Forelimb muscle (tissue), 1 donor: ENCODE results near the gene CAMK2A. TPM values are rescaled to one million over a fixed set of nuclear protein-coding genes. Genes with fewer than 3 reads are reported as not detected.

Experiments
- DNase-seq: peaks from one replicate; pipeline ENCODE4 v3.0.0-alpha.2; 2013; ENCODE audit warnings: low read depth
- polyA plus RNA-seq: library from polyadenylated mRNA; unstranded; fragments of 120-200 nt; gene quantifications from one replicate; pipeline ENCODE4 v1.2.1, GENCODE V29; 2013; ENCODE audit not compliant: insufficient read length

The CAMK2A gene
- polyA plus RNA-seq, 1 donor: 96.2 TPM

DNA sequence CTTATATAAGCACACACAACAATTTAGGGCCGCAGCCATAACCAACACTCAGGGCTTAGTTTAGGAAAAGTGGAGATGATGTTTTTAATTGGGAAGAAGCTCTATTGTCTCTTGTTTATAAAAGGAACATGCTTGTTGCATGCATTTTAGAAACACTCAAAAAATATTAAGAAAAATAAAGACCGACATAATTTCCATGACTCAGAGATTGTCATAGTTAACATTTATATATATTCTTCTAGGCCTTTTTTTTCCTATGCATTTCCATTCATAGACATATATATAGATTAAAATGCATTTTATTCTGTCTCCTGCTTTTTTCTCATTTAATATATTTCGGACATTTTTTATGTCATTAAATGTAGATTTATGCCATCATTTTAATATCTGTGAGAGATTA, 26.7 kb upstream of the CAMK2A start:
- no peak for DNase-seq

DNA sequence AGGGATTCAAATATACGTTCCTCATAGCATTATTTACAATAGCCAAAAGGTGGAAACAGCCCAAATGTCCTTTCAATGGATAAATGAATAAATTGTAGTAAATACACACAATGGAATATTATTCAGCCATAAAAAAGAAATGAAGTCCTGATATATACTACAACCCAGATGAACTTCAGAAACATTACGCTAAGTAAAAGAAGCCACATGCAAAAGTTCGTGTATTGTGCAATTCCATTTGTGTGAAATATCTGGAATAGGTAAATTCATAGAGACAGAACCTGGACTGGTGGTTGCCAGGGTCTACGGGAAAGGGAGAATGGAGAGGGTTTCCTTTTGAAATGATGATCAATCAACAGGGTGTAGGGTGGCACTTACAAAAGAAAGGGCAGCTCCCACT, 25.7 kb upstream of the CAMK2A start:
- no peak for DNase-seq

DNA sequence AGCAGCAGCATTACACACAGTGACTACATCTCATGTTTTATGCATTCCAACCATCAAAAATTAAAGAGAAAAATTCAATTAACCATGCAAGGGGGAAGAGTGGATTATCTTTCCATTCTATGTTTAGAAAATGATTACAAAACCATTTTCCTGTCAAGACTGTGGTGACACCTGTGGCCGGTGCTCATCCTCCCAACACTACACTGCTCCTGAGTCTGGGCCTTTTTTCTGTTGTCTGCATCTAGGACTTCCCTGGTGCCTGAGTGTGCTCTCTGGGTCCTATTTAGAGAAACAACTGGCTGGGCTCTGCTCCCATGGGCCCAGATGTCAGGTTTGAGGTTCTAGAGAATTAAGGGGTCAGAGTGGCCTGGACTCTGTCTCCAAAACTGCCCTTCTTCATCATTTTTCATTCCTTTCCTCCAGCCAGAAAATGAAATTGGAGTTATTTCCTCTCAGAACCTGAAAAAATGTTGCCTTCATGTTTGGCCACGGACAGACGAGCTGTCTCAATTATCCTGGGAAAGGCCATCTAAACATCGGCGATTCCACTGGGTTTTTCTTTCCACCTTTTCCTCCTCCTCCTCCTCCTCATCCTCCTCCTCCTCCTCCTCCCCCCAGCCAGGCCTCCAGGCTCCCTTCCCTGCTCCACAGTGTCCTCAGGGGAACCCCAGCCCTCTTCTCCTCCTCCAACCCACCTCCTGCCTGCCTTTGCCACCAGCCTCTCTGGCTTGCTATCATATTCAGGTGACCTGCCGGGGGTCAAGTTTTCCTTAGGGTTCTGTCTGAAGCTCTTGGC, 24.5 kb upstream of the CAMK2A start:
- no peak for DNase-seq

DNA sequence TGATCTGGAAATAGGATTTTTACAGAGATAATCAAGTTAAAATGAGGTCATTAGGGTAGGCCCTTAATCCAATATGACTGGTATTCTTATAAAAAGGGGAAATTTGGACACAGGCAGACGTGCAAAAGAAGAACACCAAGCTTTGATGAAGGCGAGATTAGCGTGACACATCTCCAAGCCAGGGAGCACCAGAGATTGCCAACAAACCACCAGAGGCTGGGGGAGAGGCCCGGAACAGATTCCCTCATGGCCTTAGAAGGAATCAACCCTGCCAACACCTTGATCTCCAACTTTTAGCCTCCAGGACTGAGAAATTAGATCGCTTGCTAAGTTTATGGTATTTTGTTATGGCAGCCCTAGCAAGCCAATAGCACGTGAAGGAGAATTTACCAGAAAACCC, 23.9 kb upstream of the CAMK2A start:
- no peak for DNase-seq

DNA sequence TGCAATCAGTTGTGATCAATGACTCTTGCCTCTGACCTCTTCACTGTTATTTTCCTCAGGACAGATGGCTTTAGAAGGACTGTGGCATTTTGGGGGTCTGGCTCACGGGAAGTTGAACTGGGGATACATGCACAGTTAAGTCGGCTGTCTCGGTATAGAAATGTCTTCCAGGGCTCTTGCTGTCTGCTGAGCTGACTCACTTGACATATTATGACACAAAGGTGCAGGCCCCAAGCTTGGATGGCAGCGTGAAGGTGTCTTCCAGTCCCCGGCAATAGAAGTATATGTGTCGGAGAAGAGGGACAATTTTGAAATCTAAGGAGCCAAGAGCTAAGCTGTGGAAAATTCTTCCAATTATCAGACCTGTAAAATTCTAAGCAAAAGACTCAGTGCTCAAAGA, 22.9 kb upstream of the CAMK2A start:
- DNase-seq: no peak

DNA sequence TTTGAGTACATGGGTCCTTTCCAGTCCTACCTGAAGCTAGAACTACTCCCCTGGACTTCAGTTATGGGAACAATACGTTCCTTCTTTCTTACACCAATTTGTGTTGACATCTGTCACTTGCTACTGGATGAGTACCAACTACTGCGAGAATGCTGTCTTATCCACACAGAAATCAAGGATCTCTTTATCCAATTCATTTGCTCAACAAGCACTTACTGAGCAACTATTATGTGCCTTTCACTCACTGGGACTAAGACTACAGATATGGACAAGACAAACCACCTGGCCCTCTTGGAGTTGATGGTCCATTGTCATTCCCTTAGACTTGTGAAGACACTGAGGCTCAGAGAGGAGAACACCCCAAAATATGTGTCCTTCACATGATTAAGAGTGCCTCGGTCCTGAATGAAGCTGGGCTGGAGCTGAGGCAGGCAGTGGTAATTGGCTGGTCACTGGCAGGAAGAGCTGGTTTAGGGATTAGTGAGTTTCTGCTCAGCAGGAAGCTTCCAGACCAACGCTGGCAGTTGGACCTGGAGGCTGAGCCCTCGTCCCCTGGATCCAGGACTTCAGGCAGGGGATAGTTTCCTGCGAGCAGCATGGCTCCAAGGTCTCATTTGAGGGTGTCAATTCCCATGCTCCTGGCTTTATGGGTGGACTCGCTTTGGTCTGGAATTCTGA, 21.6 kb upstream of the CAMK2A start:
- no peak for DNase-seq

DNA sequence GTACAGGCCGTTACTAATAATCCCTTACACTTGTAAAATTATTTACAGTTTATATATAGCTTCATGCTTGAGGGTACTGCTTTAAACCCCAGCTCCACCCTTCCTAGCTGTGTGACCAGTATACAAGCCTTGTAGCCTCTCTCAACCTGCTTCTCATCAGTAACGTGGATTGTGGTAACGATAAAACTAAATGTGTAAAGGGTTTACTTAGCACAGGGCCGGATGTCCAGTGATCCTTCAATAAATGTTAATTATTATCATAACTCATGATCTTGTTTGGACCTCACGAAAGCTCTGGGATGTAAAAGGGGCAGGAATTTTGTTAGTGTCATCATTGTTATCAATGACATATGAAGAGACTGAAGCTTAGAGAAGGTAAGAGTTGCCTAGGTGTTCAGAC, 20.7 kb upstream of the CAMK2A start:
- no peak for DNase-seq

DNA sequence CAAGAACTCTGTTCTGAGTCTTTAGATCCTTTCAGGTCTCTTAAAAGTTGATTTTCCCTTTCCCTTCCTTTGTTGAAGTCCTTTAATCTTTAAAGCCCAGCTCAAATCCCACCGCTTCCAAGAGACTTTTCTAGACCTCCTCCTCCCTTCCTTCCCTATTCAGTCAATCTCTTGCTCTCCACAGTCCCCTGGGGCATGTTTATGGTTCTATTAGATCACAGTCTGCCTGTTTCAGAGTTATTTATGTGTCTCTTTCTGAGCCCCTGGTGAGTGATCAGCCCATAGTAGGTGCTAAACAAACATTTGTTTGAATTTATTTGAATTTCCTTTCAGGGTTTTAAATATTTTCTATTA, 20.3 kb upstream of the CAMK2A start:
- DNase-seq: no peak

DNA sequence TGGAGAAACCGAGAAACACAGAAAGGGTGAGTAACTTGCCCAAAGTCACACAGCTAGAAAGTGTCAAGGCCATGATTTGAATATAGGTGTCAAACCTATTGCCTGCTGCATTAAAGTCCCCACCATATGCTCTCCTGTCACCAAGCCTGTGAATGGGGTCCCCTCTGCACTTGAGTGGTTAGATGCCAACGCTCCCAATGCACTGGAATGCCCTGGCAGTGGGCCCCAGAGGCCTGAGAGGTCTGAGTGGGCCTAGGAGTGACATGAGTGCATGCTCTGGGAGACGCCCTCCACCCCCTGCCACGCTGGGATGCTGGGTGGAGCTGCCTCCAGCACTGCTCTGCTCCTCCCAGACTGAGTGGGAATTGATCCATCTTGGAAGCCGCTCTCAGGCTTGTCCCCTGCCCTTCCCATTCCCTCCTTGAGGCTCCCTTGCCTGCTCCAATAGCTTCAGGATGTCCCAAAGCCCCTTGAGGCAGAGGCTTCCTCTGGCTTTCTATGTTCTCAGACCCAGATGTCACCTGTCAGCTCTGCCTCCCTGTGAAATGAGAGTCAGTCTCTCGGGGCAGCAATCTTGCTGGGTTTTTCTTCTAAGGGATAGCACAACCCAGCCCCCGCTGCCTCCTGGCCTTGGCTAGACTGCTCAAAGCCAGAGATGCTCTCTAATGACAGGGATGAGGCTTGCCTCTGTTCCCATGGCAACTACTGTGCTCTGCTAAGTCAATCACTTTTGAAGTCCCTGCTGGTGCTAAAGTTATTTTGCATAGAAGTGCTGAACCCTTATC, 19.7 kb upstream of the CAMK2A start:
- DNase-seq: no peak

DNA sequence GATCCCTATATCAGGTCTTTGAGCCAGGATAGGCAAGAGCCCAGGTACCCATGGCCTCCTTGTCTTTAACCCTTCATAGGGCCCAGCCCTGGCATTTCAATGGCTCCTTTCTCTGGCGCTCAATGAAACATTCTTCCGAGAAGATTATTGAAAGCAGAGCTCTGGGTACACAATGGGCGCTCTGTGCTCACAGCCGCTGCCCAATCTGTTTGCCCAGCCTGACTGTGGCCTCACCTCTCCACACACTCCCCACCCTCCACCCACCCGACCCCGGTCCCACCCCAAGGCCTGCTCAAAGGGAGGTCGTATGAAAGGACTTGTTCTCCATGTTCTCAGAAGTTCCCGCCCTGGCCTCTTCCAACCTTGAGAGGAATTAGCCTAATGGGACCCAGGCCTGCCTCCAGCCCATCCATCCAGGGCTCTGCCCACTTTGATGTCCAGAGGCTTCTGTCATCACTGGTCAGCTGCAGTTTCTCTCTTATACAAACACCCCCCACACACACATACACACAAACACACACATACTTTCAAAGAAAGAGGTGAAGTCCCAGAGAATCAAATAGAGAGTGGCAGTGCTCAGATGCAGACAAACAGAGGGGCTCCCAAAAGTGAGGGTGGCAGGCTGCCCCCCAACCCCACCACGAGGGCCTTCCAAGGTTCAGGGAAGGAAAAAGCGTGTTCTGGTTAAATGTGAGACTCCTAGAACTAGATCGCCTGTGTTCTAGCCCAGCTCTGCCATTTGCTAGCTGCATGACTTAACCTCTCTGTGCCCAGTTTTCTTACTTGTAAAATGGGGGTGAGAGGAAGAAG, 18.2 kb upstream of the CAMK2A start:
- no peak for DNase-seq

DNA sequence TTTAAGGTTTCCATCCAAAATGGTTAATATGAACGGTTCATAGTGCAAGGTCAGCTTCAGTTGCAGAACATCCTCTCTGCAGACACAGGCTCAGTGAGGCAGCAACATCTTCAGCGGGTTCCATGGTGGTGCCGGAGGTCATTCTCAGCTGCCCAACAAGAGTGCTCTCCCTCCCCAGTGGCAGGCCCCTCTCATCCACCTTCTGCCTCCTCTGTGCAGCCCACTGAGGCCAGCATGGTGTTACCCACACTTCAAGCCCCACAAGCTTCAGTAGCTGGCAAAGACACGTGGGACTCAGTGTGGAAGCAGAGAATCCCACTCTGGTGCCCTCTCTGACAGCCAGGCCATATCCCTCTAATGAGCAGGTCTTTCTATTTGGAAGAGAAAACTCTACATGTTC, 17.2 kb upstream of the CAMK2A start:
- no peak for DNase-seq

DNA sequence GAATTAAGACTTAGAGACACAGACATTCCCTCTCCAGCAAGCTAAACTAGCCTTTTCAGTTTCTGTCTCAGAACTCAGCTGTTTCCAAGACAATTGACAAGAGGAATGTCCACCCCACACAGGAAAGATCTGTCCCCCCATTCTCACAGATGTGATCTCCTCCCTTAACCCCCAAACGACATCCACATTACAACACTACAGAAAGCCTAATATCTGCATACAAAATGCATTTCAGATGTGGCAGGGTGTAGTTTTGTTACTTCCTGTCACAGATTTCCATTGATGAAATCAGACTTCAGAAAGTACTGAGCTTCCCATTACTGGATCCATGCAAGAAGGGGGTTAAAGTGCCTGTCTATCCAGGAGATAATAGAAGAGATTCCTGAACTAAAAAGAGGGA, 16.0 kb upstream of the CAMK2A start:
- DNase-seq: no peak

DNA sequence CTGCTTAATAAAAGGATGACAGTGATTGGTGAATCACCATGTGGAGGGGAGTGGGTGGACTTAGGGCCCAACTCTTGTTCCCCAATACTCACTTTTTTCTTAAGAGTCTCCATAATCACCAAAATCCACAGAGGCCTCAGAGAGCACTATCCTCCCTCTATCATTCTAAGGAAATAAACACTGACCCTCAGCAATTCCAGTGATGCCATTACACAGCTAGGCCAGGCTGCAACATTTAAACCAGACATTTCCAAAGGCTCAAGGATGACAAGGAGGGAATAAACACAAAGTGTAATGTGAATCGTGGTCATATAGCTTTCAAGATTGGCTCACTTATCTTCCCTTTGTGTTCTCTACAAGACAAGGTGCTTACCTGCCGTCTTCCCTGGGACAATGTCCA, 15.5 kb upstream of the CAMK2A start:
- DNase-seq: no peak

DNA sequence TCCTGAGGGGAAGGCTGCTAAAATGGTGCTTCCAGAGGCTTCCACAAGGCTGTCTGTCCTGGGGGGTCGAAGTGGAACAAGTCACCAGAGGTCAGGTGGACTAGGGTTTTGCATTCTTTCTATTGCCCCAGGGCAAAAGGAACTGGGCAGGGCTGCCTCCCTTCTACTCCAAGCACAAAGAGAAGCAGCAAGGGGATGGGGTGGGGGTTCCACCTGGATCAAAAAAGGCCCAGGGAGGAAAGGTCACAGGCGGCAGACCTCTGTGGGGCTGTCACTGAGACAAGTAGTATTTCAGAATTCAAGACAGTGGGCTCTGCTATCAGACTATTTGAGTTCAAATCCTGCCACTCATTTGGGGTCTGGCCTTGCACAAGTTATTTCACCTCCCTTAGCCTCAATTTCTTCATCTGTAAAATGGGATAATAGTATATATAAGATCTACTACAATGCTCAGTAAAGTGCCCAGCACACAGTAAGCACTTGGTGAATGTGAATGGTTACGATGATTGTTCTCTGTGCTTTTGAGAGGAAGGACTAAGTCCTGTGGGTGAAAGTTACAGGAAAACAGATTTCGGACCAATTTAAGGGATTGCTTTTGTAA, 15.0 kb upstream of the CAMK2A start:
- no peak for DNase-seq

DNA sequence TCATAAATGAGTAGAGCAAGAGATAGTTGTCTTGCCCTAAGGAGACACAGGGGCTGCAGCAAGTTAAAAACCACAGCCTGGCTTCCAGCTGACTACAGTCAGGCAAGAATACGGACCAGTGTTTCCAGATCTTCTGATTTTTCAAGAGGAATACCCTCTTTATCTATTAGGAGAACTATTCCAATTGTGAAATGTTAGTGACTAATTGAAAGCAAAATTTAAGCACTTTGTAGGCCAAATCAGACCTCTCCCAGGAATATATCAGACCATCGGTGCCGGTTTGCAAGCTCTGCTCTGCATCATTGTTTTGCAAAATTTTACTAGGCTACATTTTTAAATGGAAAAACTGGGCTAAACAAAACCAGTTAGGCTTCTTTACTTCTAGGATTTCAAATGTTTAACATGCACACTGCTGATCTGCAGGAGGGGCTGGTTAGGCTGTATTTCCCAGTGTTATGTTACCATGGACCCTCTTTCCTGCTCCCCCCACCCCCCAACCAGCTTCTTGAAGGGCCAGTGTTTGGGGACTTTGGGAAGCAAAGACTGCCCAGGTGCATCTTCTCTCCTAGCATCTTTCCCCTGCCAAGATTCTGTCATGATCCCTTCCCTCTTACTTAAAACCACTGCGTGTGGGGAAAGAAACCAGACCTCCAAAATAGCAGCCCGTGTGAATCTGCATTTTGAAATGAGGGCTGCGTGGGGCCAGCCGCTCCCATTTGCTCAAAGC, 14.2 kb upstream of the CAMK2A start:
- DNase-seq: no peak

DNA sequence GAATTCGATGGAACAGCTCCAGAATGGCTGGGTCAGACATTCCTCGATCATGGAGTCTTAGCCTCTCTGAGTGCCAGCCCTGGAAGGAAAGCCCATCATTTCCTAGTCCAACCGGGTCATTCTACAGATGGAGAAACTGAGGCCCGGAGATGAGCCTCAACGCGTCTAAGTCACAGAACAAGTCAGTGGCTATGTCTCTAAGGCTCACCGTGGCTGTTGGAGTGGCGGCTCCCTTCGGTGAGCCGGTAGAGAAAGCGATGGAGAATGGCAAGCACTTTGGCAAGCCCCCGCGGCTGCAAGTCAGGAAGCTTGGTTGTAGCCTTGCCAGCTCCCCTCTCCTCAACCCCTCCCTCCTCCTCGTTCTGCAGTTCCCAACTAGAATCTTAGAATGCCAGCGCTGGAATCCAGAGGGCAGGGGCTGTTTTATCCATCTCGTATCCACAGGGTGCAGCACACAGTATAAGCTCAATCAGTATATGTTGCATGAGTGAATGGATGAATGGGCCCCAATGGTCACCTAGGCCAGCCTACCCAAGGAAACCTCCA, 13.6 kb upstream of the CAMK2A start:
- no peak for DNase-seq

DNA sequence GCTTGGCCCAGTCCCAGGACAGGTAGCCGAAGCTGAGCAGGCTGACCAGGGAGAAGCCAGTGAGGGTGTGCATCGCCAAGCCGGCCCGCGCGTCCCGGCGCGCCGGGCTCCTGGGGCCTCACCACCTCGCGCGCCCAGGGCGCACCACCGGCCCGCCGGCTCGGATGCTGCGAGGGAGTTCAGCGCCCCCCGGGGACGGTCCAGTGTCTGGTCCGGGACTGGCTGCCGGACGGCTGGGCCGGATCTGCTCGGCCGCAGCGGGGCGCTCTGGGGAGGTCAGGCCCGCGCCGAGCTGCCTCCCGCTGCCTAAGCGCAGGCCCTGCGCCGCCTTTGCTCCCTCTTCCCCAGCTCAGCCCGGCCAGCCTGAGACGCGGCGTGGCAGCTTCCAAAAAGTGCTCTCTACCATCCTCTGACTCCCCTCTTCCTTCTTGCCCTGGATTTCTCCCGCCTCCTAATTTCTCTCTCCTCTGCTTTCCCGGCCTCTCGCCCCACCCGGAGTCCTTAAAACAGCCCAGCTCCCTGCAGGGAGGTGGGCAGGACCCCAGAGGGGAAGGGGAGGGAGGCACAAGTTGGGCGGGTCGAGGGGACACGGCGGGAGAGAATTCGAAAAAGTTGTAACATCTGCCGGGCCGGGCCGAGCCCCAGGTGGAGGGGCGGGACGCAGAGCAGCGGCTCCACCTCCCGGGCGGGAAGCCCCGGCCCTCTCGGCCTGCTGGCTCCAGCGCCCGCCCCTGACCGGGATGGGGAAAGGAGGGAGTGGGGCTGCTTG, 12.9 kb upstream of the CAMK2A start, which contains the start of gene ARSI:
Gene ARSI (minus strand): TSS at position 605 of the 769 bp plus-strand sequence. CDS start 532 bp downstream, at position 73.
- no peak for DNase-seq

DNA sequence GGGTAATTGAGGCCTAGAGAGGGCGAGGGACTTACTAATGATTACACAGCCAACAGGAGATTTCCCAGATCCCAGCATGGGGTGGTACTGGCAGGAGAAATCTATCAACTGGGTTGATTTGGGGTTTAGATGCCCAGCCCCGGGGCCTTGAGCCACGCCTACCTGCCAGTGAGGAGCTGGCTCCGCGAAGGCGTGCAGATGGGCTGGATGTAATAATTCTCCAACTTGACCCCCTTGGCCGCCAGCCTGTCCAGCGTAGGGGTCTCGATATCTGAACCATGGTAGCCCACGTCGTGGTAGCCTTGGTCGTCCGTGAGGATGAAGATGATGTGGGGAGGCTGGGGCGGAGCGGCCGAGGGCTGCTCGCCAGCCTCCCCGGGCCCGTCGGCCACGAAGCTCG, 12.3 kb upstream of the CAMK2A start:
- DNase-seq: no peak

DNA sequence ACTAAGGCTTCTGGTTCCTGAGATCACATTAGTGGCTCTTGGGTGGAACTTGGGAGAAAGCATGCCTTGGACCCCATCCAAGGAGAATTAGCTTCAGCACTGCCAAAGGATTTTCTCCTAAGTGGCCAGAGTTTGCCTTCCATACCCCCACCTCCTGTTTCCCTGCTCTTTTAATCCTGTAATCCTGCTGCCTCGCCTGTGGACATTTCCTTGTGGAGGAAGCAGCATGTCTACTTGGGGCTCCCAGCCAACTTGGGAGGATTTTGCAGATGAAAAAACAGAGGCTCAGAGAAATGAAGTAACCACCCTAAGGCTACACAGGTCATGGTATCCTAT, 11.6 kb upstream of the CAMK2A start:
- DNase-seq: no peak
